A549 (cell line): ENCODE data around the gene TM6SF1.

Source experiments
- BCL3 ChIP-seq: fragments of >200 bp; sonication (Bioruptor Twin); formaldehyde crosslinking; IDR thresholded peaks from 3 replicates; pipeline ENCODE4 v1.6.1; 2016
- CEBPB ChIP-seq, 2 experiments: fragments of >200 bp in 1 of 2; sonication (Bioruptor Twin) in 1 of 2; formaldehyde crosslinking in 1 of 2; IDR thresholded peaks; 2 replicates each; pipeline ENCODE4 v1.6.1; 2012 to 2016
- CHD2 ChIP-seq: fragments of 150-350 bp; IDR thresholded peaks from 2 replicates; pipeline ENCODE4 v1.6.1; 2014; ENCODE audit warnings: low read length; ENCODE audit not compliant: partially characterized antibody
- CTCF ChIP-seq: fragments of >200 bp; sonication (Bioruptor Twin); formaldehyde crosslinking; IDR thresholded peaks from 3 replicates; pipeline ENCODE4 v1.5.1; 2016
- ESRRA ChIP-seq: fragments of 150-350 bp; IDR thresholded peaks from 2 replicates; pipeline ENCODE4 v1.6.1; 2014; ENCODE audit warnings: mild to moderate bottlenecking, low read length, borderline replicate concordance
- HDAC2 ChIP-seq: fragments of 200-600 bp; sonication (generic); IDR thresholded peaks from 2 replicates; pipeline ENCODE4 v1.6.1; 2016
- HOXA7 ChIP-seq: fragments of 250-450 bp; sonication (Bioruptor Pico); IDR thresholded peaks from 2 replicates; pipeline ENCODE4 v1.5.0; 2020; ENCODE audit warnings: mild to moderate bottlenecking, moderate library complexity
- JUN ChIP-seq, 2 experiments: fragments of >200 bp; sonication (Bioruptor Twin); formaldehyde crosslinking; IDR thresholded peaks; 2 replicates in 1 of 2; 3 replicates in 1 of 2; pipeline ENCODE4 v1.6.1; 2016 to 2017
- POLR2A ChIP-seq: IDR thresholded peaks from 2 replicates; pipeline ENCODE4 v1.6.1; 2012; ENCODE audit warnings: mild to moderate bottlenecking, low read length
- RAD21 ChIP-seq, 2 experiments: fragments of >200 bp in 1 of 2; sonication (Bioruptor Twin) in 1 of 2; formaldehyde crosslinking in 1 of 2; IDR thresholded peaks in 1 of 2; conservative IDR thresholded peaks in 1 of 2; 2 replicates in 1 of 2; 3 replicates in 1 of 2; pipeline ENCODE4 v1.6.1; 2012 to 2018; ENCODE audit warnings: inconsistent platforms in 1 of 2
- RFX5 ChIP-seq: fragments of 450-650 bp; IDR thresholded peaks from 2 replicates; pipeline ENCODE4 v1.7.1; 2014; ENCODE audit warnings: antibody characterized with exemption, mild to moderate bottlenecking, moderate library complexity
- SMC3 ChIP-seq: fragments of >200 bp; sonication (Bioruptor Twin); formaldehyde crosslinking; IDR thresholded peaks from 3 replicates; pipeline ENCODE4 v1.6.1; 2018; ENCODE audit warnings: inconsistent platforms
- TP53 ChIP-seq: fragments of 250-450 bp; sonication (Bioruptor Pico); IDR thresholded peaks from 2 replicates; pipeline ENCODE4 v1.5.0; 2021; ENCODE audit warnings: mild to moderate bottlenecking, moderate library complexity
- TF ChIP-seq, protein P1 (sequence below): fragments of 250-450 bp; sonication (Bioruptor Pico); IDR thresholded peaks from 2 replicates; pipeline ENCODE4 v1.5.0; 2021; ENCODE audit warnings: mild to moderate bottlenecking, moderate library complexity, borderline replicate concordance

GRCh38 chr15:83062768-83063180, 44.7 kb upstream of the TM6SF1 start:
- no peak for TF ChIP-seq CHD2
- TF ChIP-seq CTCF = no peak
- no peak for TF ChIP-seq TP53
- TF ChIP-seq JUN (IDR thresholded peaks at IDR 0.05) = no peak
- no peak for TF ChIP-seq RFX5
- no peak for TF ChIP-seq POLR2A
- no peak for TF ChIP-seq BCL3
- no peak for TF ChIP-seq SMC3
- TF ChIP-seq HDAC2 = no peak
- TF ChIP-seq HOXA7 (CRISPR knock-in tag) = no peak
- no peak for TF ChIP-seq RAD21 (conservative IDR thresholded peaks at IDR 0.05 in 1 of 2, IDR thresholded peaks at IDR 0.05 in 1 of 2)
- TF ChIP-seq, protein P1, sequence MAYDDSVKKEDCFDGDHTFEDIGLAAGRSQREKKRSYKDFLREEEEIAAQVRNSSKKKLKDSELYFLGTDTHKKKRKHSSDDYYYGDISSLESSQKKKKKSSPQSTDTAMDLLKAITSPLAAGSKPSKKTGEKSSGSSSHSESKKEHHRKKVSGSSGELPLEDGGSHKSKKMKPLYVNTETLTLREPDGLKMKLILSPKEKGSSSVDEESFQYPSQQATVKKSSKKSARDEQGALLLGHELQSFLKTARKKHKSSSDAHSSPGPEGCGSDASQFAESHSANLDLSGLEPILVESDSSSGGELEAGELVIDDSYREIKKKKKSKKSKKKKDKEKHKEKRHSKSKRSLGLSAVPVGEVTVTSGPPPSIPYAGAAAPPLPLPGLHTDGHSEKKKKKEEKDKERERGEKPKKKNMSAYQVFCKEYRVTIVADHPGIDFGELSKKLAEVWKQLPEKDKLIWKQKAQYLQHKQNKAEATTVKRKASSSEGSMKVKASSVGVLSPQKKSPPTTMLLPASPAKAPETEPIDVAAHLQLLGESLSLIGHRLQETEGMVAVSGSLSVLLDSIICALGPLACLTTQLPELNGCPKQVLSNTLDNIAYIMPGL (CRISPR knock-in tag) = no peak
- no peak for TF ChIP-seq ESRRA
- TF ChIP-seq CEBPB (IDR thresholded peaks at IDR 0.05) = no peak
